Keratinocyte (primary cell): ENCODE results near the gene FSTL3.

Experiments used
- EZH2 ChIP-seq: IDR thresholded peaks from one replicate; pipeline ENCODE4 v1.6.1; 2012; ENCODE audit warnings: inconsistent platforms, mild to moderate bottlenecking, low read length, moderate library complexity
- TF ChIP-seq, protein P1 (sequence below), 3 experiments: IDR thresholded peaks in 1 of 3; conservative IDR thresholded peaks in 1 of 3; optimal IDR thresholded peaks in 1 of 3; 2 replicates in 2 of 3; 3 replicates in 1 of 3; pipeline versions ENCODE3 to v1.5.1; 2011; ENCODE audit warnings: low read length in 3 of 3, mild to moderate bottlenecking in 3 of 3, moderate library complexity in 2 of 3, control low read depth in 1 of 3, inconsistent platforms in 1 of 3; ENCODE audit not compliant: insufficient read depth in 2 of 3; ENCODE audit errors: extremely low read depth in 1 of 3

DNA sequence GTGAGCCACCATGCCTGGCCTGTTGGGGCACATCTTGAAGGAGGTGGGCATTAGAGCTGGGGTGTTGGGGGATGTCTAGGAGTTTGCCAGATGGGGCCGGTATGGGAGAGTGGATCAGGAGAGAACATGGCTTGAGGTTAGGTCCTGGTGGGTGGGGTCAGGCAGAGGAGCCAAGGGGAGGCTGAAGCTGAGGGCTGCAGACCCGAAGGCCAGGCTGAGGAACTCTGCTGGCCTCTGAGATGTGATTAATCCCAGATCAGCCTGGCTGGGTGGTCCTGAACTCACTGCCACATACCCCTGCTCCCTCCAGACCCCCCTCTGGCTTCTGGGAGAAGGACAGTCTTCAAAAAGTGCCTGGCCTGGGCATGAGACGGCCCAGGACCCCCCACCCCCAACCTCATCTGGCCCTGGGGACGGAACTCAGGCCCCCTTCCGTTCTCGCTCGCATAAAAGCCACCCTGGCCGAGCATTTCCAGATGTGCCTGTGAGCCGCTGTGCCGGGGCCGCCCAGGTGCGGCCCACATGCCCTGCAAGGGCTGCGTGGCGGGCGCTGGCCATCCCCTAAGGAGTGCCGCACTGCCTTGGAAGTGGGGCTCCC lies 2.7 kb downstream of the FSTL3 start:
- TF ChIP-seq, protein P1, sequence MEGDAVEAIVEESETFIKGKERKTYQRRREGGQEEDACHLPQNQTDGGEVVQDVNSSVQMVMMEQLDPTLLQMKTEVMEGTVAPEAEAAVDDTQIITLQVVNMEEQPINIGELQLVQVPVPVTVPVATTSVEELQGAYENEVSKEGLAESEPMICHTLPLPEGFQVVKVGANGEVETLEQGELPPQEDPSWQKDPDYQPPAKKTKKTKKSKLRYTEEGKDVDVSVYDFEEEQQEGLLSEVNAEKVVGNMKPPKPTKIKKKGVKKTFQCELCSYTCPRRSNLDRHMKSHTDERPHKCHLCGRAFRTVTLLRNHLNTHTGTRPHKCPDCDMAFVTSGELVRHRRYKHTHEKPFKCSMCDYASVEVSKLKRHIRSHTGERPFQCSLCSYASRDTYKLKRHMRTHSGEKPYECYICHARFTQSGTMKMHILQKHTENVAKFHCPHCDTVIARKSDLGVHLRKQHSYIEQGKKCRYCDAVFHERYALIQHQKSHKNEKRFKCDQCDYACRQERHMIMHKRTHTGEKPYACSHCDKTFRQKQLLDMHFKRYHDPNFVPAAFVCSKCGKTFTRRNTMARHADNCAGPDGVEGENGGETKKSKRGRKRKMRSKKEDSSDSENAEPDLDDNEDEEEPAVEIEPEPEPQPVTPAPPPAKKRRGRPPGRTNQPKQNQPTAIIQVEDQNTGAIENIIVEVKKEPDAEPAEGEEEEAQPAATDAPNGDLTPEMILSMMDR (optimal IDR thresholded peaks at IDR 0.05 in 1 of 3, IDR thresholded peaks at IDR 0.05 in 1 of 3, conservative IDR thresholded peaks at IDR 0.05 in 1 of 3; ENCODE audit: extremely low read depth in 1 of 3, insufficient read depth in 2 of 3, low read length in 3 of 3) = no peak
- TF ChIP-seq EZH2 = no peak
